DOHH2 (cell line): ENCODE measurements around the gene GJA1.

ENCODE experiments used
- EZH2phosphoT487 ChIP-seq: fragments of 200-600 bp; sonication (generic); IDR thresholded peaks from 2 replicates; pipeline ENCODE4 v1.6.1; 2017; ENCODE audit warnings: borderline replicate concordance, mild to moderate bottlenecking, antibody characterized with exemption, low read length, moderate library complexity, mixed read lengths
- TF ChIP-seq, protein P1 (sequence below): fragments of 200-600 bp; sonication (generic); IDR thresholded peaks from one replicate; pipeline ENCODE4 v1.5.1; 2014; ENCODE audit warnings: antibody characterized with exemption, mild to moderate bottlenecking, low read depth, low read length; ENCODE audit not compliant: poor library complexity, severe bottlenecking

DNA sequence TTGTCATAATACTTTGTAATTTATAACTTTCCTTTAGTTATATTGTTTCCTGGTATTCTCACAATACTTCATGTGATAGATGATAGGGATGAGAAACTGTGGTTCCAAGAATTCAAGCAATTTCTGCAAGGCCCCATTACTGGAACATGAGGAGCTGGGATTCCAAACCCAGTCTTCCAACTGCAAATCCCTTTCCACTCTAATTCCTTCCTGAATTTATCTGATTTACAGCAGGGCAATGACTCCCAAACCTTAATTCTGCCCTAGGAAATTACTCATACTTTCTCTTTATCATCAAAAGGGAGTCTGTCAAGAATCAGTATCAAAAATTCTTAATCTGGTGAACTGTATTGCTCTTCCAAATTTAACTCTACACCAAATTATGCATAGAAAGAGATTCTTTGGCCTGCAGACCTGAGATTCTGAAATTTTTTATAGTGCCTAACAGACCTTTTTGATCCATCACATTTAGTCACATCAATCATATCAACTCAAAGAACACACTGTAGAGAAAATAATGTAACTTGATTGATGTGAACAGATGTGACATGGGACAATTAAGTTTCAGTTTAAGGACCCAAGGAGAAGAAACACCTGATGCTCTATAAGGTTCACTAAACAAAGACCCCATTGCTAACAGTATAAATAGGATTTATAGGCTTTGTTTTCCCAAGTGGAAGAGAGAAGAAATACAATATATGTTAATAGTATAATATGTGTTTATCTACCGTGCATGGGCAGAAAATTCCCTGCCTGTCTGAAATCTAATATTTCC is 41.5 kb upstream of the GJA1 start:
- TF ChIP-seq, protein P1, sequence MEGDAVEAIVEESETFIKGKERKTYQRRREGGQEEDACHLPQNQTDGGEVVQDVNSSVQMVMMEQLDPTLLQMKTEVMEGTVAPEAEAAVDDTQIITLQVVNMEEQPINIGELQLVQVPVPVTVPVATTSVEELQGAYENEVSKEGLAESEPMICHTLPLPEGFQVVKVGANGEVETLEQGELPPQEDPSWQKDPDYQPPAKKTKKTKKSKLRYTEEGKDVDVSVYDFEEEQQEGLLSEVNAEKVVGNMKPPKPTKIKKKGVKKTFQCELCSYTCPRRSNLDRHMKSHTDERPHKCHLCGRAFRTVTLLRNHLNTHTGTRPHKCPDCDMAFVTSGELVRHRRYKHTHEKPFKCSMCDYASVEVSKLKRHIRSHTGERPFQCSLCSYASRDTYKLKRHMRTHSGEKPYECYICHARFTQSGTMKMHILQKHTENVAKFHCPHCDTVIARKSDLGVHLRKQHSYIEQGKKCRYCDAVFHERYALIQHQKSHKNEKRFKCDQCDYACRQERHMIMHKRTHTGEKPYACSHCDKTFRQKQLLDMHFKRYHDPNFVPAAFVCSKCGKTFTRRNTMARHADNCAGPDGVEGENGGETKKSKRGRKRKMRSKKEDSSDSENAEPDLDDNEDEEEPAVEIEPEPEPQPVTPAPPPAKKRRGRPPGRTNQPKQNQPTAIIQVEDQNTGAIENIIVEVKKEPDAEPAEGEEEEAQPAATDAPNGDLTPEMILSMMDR, result no peak
- TF ChIP-seq EZH2phosphoT487, result no peak
